ENCODE data around the gene IL24.

IL24 gene

GRCh38 chr1:206883876-206884275 lies 13.4 kb upstream of the IL24 start:
- H3K4me1 ChIP-seq (ENCODE audit: control insufficient read depth in 2 of 2, insufficient read depth in 1 of 2, low read depth in 1 of 2, low read length in 2 of 2), result no peaks in the 10 kb centered on the region
- H4K8ac ChIP-seq (ENCODE audit: low read depth, low read length), result no peak overlapping the region
- H2BK15ac ChIP-seq (ENCODE audit: low read length), result no peak overlapping the region
- H2AFZ ChIP-seq (ENCODE audit: low read length), result no peak overlapping the region
- no peak overlapping the region for H3K4me3 ChIP-seq (ENCODE audit: low read length in 2 of 2)
- H2AK5ac ChIP-seq (ENCODE audit: low read depth, low read length), result no peak overlapping the region
- no peak overlapping the region for H2BK5ac ChIP-seq (ENCODE audit: low read length)
- no peak for DNase-seq (ENCODE audit: low spot score)
- H3K9me3 ChIP-seq (replicated peaks in 1 of 2; ENCODE audit: control insufficient read depth in 2 of 2, insufficient read depth in 1 of 2, low read depth in 1 of 2, low read length in 2 of 2), result no peaks in the 10 kb centered on the region
- H3K18ac ChIP-seq (ENCODE audit: low read length), result no peak overlapping the region
- no peaks in the 10 kb centered on the region for H3K36me3 ChIP-seq (replicated peaks in 1 of 2; ENCODE audit: control insufficient read depth in 2 of 2, insufficient read depth in 2 of 2, low read length in 2 of 2)
- H3K27ac ChIP-seq (replicated peaks; ENCODE audit: low read length), result no peak overlapping the region
- H3K4me2 ChIP-seq (ENCODE audit: insufficient read depth, low read length, poor library complexity, severe bottlenecking), result no peak overlapping the region
- H3K4ac ChIP-seq (ENCODE audit: low read length), result no peak overlapping the region
- H2BK120ac ChIP-seq (ENCODE audit: low read depth, low read length), result no peak overlapping the region
- H3K27me3 ChIP-seq (ENCODE audit: control insufficient read depth in 3 of 3, insufficient read depth in 3 of 3, low read depth in 1 of 3, low read length in 3 of 3), result peaks cover 0 to 5% (median 0%) of the 10 kb centered on the region in 3 experiments
- H4K91ac ChIP-seq (ENCODE audit: low read depth, low read length, poor library complexity), result no peak overlapping the region
- WGBS, 2 donors (ENCODE audit: extremely low coverage in 2 of 2, insufficient read length in 2 of 2, insufficient replicate concordance in 1 of 2), result no CpG with 5 or more reads among the region's 2 CpGs
- H3K9ac ChIP-seq (ENCODE audit: low read depth, low read length, poor library complexity), result no peak overlapping the region
- no peak overlapping the region for H3K14ac ChIP-seq (ENCODE audit: low read length)
- H3K23ac ChIP-seq (ENCODE audit: low read depth, low read length, poor library complexity), result no peak overlapping the region
- H3K79me1 ChIP-seq (ENCODE audit: low read depth, low read length), result no peaks in the 10 kb centered on the region
- H2BK12ac ChIP-seq (ENCODE audit: low read length), result no peak overlapping the region

GRCh38 chr1:206885341-206886060 lies 11.7 kb upstream of the IL24 start:
- Histone ChIP-seq H3K14ac (ENCODE audit: low read length) (no peak overlapping the region), H3K4me1 (ENCODE audit: control insufficient read depth in 2 of 2, insufficient read depth in 1 of 2, low read depth in 1 of 2, low read length in 2 of 2) (no peaks in the 10 kb centered on the region), H2BK15ac (ENCODE audit: low read length) (no peak overlapping the region), H3K36me3 (replicated peaks in 1 of 2; ENCODE audit: control insufficient read depth in 2 of 2, insufficient read depth in 2 of 2, low read length in 2 of 2) (no peaks in the 10 kb centered on the region), H3K27me3 (ENCODE audit: control insufficient read depth in 3 of 3, insufficient read depth in 3 of 3, low read depth in 1 of 3, low read length in 3 of 3) (peaks cover 0 to 5% (median 0%) of the 10 kb centered on the region in 3 experiments), H3K23ac (ENCODE audit: low read depth, low read length, poor library complexity) (no peak overlapping the region), H3K4ac (ENCODE audit: low read length) (no peak overlapping the region), H3K4me2 (ENCODE audit: insufficient read depth, low read length, poor library complexity, severe bottlenecking) (no peak overlapping the region), H4K8ac (ENCODE audit: low read depth, low read length) (no peak overlapping the region), H2BK12ac (ENCODE audit: low read length) (no peak overlapping the region), H3K27ac (replicated peaks; ENCODE audit: low read length) (no peak overlapping the region), H3K4me3 (ENCODE audit: low read length in 2 of 2) (no peak overlapping the region), H3K9me3 (replicated peaks in 1 of 2; ENCODE audit: control insufficient read depth in 2 of 2, insufficient read depth in 1 of 2, low read depth in 1 of 2, low read length in 2 of 2) (no peaks in the 10 kb centered on the region), H4K91ac (ENCODE audit: low read depth, low read length, poor library complexity) (no peak overlapping the region), H2BK5ac (ENCODE audit: low read length) (no peak overlapping the region), H2BK120ac (ENCODE audit: low read depth, low read length) (no peak overlapping the region), H3K9ac (ENCODE audit: low read depth, low read length, poor library complexity) (no peak overlapping the region), H3K79me1 (ENCODE audit: low read depth, low read length) (no peaks in the 10 kb centered on the region), H3K18ac (ENCODE audit: low read length) (no peak overlapping the region), H2AFZ (ENCODE audit: low read length) (no peak overlapping the region), H2AK5ac (ENCODE audit: low read depth, low read length) (no peak overlapping the region)
- DNase-seq (ENCODE audit: low spot score), result no peak
- WGBS, 2 donors (ENCODE audit: extremely low coverage in 2 of 2, insufficient read length in 2 of 2, insufficient replicate concordance in 1 of 2), result no CpG with 5 or more reads among the region's 3 CpGs

- Histone ChIP-seq H3K4ac (ENCODE audit: low read length) (no peak overlapping the region), H3K4me3 (ENCODE audit: low read length in 2 of 2) (no peak overlapping the region), H3K23ac (ENCODE audit: low read depth, low read length, poor library complexity) (no peak overlapping the region), H2AK5ac (ENCODE audit: low read depth, low read length) (no peak overlapping the region), H3K36me3 (replicated peaks in 1 of 2; ENCODE audit: control insufficient read depth in 2 of 2, insufficient read depth in 2 of 2, low read length in 2 of 2) (no peaks in the 10 kb centered on the region), H3K9ac (ENCODE audit: low read depth, low read length, poor library complexity) (no peak overlapping the region), H3K9me3 (replicated peaks in 1 of 2; ENCODE audit: control insufficient read depth in 2 of 2, insufficient read depth in 1 of 2, low read depth in 1 of 2, low read length in 2 of 2) (no peaks in the 10 kb centered on the region), H2AFZ (ENCODE audit: low read length) (no peak overlapping the region), H2BK120ac (ENCODE audit: low read depth, low read length) (no peak overlapping the region), H3K4me2 (ENCODE audit: insufficient read depth, low read length, poor library complexity, severe bottlenecking) (no peak overlapping the region), H3K4me1 (ENCODE audit: control insufficient read depth in 2 of 2, insufficient read depth in 1 of 2, low read depth in 1 of 2, low read length in 2 of 2) (no peaks in the 10 kb centered on the region), H3K27ac (replicated peaks; ENCODE audit: low read length) (no peak overlapping the region), H2BK15ac (ENCODE audit: low read length) (no peak overlapping the region), H3K79me1 (ENCODE audit: low read depth, low read length) (no peaks in the 10 kb centered on the region), H4K8ac (ENCODE audit: low read depth, low read length) (no peak overlapping the region), H2BK5ac (ENCODE audit: low read length) (no peak overlapping the region), H3K27me3 (ENCODE audit: control insufficient read depth in 3 of 3, insufficient read depth in 3 of 3, low read depth in 1 of 3, low read length in 3 of 3) (peaks cover 0 to 5% (median 0%) of the 10 kb centered on the region in 3 experiments), H3K14ac (ENCODE audit: low read length) (no peak overlapping the region), H4K91ac (ENCODE audit: low read depth, low read length, poor library complexity) (no peak overlapping the region), H3K18ac (ENCODE audit: low read length) (no peak overlapping the region), H2BK12ac (ENCODE audit: low read length) (no peak overlapping the region)
- DNase-seq (ENCODE audit: low spot score), result no peak
- WGBS, 2 donors (ENCODE audit: extremely low coverage in 2 of 2, insufficient read length in 2 of 2, insufficient replicate concordance in 1 of 2), result no CpG with 5 or more reads among the region's 1 CpG
Observed at GRCh38 chr1:206886831-206887230, 10.4 kb upstream of the IL24 start.

GRCh38 chr1:206887701-206888100 lies 9.5 kb upstream of the IL24 start:
- no peak for DNase-seq (ENCODE audit: low spot score)
- Histone ChIP-seq H3K27me3 (ENCODE audit: control insufficient read depth in 3 of 3, insufficient read depth in 3 of 3, low read depth in 1 of 3, low read length in 3 of 3) (peaks cover 0 to 5% (median 0%) of the 10 kb centered on the region in 3 experiments), H3K9ac (ENCODE audit: low read depth, low read length, poor library complexity) (no peak overlapping the region), H2BK5ac (ENCODE audit: low read length) (no peak overlapping the region), H3K4me3 (ENCODE audit: low read length in 2 of 2) (no peak overlapping the region), H3K4ac (ENCODE audit: low read length) (no peak overlapping the region), H3K4me1 (ENCODE audit: control insufficient read depth in 2 of 2, insufficient read depth in 1 of 2, low read depth in 1 of 2, low read length in 2 of 2) (no peaks in the 10 kb centered on the region), H2BK12ac (ENCODE audit: low read length) (no peak overlapping the region), H3K4me2 (ENCODE audit: insufficient read depth, low read length, poor library complexity, severe bottlenecking) (no peak overlapping the region), H3K14ac (ENCODE audit: low read length) (no peak overlapping the region), H3K23ac (ENCODE audit: low read depth, low read length, poor library complexity) (no peak overlapping the region), H3K79me1 (ENCODE audit: low read depth, low read length) (no peaks in the 10 kb centered on the region), H2AK5ac (ENCODE audit: low read depth, low read length) (no peak overlapping the region), H3K18ac (ENCODE audit: low read length) (no peak overlapping the region), H3K36me3 (replicated peaks in 1 of 2; ENCODE audit: control insufficient read depth in 2 of 2, insufficient read depth in 2 of 2, low read length in 2 of 2) (no peaks in the 10 kb centered on the region), H3K9me3 (replicated peaks in 1 of 2; ENCODE audit: control insufficient read depth in 2 of 2, insufficient read depth in 1 of 2, low read depth in 1 of 2, low read length in 2 of 2) (no peaks in the 10 kb centered on the region), H2AFZ (ENCODE audit: low read length) (no peak overlapping the region), H3K27ac (replicated peaks; ENCODE audit: low read length) (no peak overlapping the region), H4K91ac (ENCODE audit: low read depth, low read length, poor library complexity) (no peak overlapping the region), H2BK120ac (ENCODE audit: low read depth, low read length) (no peak overlapping the region), H4K8ac (ENCODE audit: low read depth, low read length) (no peak overlapping the region), H2BK15ac (ENCODE audit: low read length) (no peak overlapping the region)
- no CpG with 5 or more reads among the region's 4 CpGs for WGBS, 2 donors (ENCODE audit: extremely low coverage in 2 of 2, insufficient read length in 2 of 2, insufficient replicate concordance in 1 of 2)

Data from neuronal stem cell (in vitro differentiated cells).